IMR-90 (cell line): ENCODE measurements around the gene ZBTB48. TPM values are rescaled to one million over a fixed set of nuclear protein-coding genes. Genes with fewer than 3 reads are reported as not detected.

ENCODE experiments used
- ATAC-seq: fragments of 200-7000 bp; cut with Tn5 transposase; 2 replicates; pipeline ENCODE4 v1.9.1; 2020; ENCODE audit warnings: low read depth, mild to moderate bottlenecking, moderate library complexity
- BruUV-seq: library from RNA; stranded (reverse); fragments of 400-500 nt; replicated peaks from 2 replicates; lab custom pipeline; 2021; lab: Mats Ljungman, UMichigan
- CTCF ChIA-PET: fragments of 300-600 bp; formaldehyde crosslinking; extraction: SDS; loops from one replicate; lab custom pipeline; 2021; ENCODE audit warnings: antibody characterized with exemption; lab: Yijun Ruan, JAX
- POLR2A ChIA-PET: fragments of 300-600 bp; sonication (Branson Sonifier 250); formaldehyde crosslinking; loops from one replicate; lab custom pipeline; 2022; ENCODE audit warnings: antibody characterized with exemption; ENCODE audit not compliant: unreplicated experiment; lab: Charles Lee
- DNase-seq: peaks from one replicate; pipeline ENCODE4 v3.0.0; 2013
- H2AFZ ChIP-seq: replicated peaks from 2 replicates; pipeline ENCODE3; 2013; ENCODE audit warnings: low read length, mild to moderate bottlenecking; ENCODE audit not compliant: poor library complexity
- H2AK5ac ChIP-seq: 2 replicates; pipeline ENCODE4 v1.6.1; 2013; ENCODE audit warnings: low read depth, low read length, inconsistent platforms
- H2AK9ac ChIP-seq: replicated peaks from 2 replicates; pipeline ENCODE3; 2013; ENCODE audit warnings: mild to moderate bottlenecking, low read depth, low read length, moderate library complexity; ENCODE audit not compliant: poor library complexity
- H2BK120ac ChIP-seq: 2 replicates; pipeline ENCODE4 v1.6.1; 2013; ENCODE audit warnings: low read depth, low read length, inconsistent platforms
- H2BK15ac ChIP-seq: 3 replicates; pipeline ENCODE4 v1.6.1; 2013; ENCODE audit warnings: low read depth, low read length, inconsistent platforms
- H2BK20ac ChIP-seq: 2 replicates; pipeline ENCODE4 v1.6.1; 2013; ENCODE audit warnings: low read depth, mild to moderate bottlenecking, inconsistent platforms, low read length, moderate library complexity
- H2BK5ac ChIP-seq: 2 replicates; pipeline ENCODE4 v1.6.1; 2013; ENCODE audit warnings: mild to moderate bottlenecking, low read depth, low read length, inconsistent platforms; ENCODE audit not compliant: poor library complexity, severe bottlenecking
- H3K14ac ChIP-seq: replicated peaks from 2 replicates; pipeline ENCODE4 v1.6.1; 2013; ENCODE audit warnings: low read depth, low read length, inconsistent platforms
- H3K18ac ChIP-seq: 2 replicates; pipeline ENCODE4 v1.6.1; 2013; ENCODE audit warnings: low read depth, low read length, control low read depth
- H3K23ac ChIP-seq: 2 replicates; pipeline ENCODE4 v1.6.1; 2013; ENCODE audit warnings: low read depth, low read length, inconsistent platforms
- H3K27ac ChIP-seq: 2 replicates; pipeline ENCODE4 v1.5.1; 2013; ENCODE audit warnings: mild to moderate bottlenecking, control low read depth, low read length; ENCODE audit not compliant: insufficient read depth
- H3K27me3 ChIP-seq: 2 replicates; pipeline ENCODE4 v1.6.1; 2013; ENCODE audit warnings: low read length; ENCODE audit not compliant: control insufficient read depth, insufficient read depth
- H3K36me3 ChIP-seq: 2 replicates; pipeline ENCODE4 v1.6.1; 2013; ENCODE audit warnings: low read length, mixed read lengths; ENCODE audit not compliant: control insufficient read depth, insufficient read depth
- H3K4ac ChIP-seq: 2 replicates; pipeline ENCODE4 v1.6.1; 2013; ENCODE audit warnings: low read depth, low read length, inconsistent platforms
- H3K4me1 ChIP-seq: 2 replicates; pipeline ENCODE4 v1.6.1; 2013; ENCODE audit warnings: low read length, mixed read lengths; ENCODE audit not compliant: control insufficient read depth, insufficient read depth
- H3K4me2 ChIP-seq: 2 replicates; pipeline ENCODE4 v1.6.1; 2013; ENCODE audit warnings: low read depth, mild to moderate bottlenecking, control low read depth, low read length, moderate library complexity
- H3K4me3 ChIP-seq: 2 replicates; pipeline ENCODE4 v1.5.1; 2013; ENCODE audit warnings: low read depth, mild to moderate bottlenecking, control low read depth, low read length, moderate library complexity; ENCODE audit not compliant: insufficient read depth
- H3K56ac ChIP-seq: 2 replicates; pipeline ENCODE4 v1.6.1; 2013; ENCODE audit warnings: low read length, inconsistent platforms; ENCODE audit not compliant: insufficient read depth; ENCODE audit errors: extremely low read depth
- H3K79me1 ChIP-seq, 2 experiments: 2 replicates each; pipeline ENCODE4 v1.6.1; 2013; ENCODE audit warnings: low read length in 2 of 2, inconsistent platforms in 1 of 2, low read depth in 1 of 2
- H3K9ac ChIP-seq: 2 replicates; pipeline ENCODE4 v1.6.1; 2013; ENCODE audit warnings: low read depth, low read length, control low read depth
- H3K9me1 ChIP-seq: 2 replicates; pipeline ENCODE4 v1.6.1; 2013; ENCODE audit warnings: low read length, inconsistent platforms; ENCODE audit not compliant: insufficient read depth
- H3K9me3 ChIP-seq: 2 replicates; pipeline ENCODE4 v1.6.1; 2013; ENCODE audit warnings: low read length; ENCODE audit not compliant: control insufficient read depth, insufficient read depth
- H4K20me1 ChIP-seq: 2 replicates; pipeline ENCODE4 v1.6.1; 2013; ENCODE audit warnings: low read length, inconsistent platforms; ENCODE audit not compliant: insufficient read depth
- H4K5ac ChIP-seq: 2 replicates; pipeline ENCODE4 v1.6.1; 2013; ENCODE audit warnings: mild to moderate bottlenecking, low read depth, low read length, control low read depth
- H4K8ac ChIP-seq, 2 experiments: 2 replicates each; pipeline ENCODE4 v1.6.1; 2013; ENCODE audit warnings: low read depth in 2 of 2, low read length in 2 of 2, control low read depth in 1 of 2, inconsistent platforms in 1 of 2
- H4K91ac ChIP-seq: 2 replicates; pipeline ENCODE4 v1.6.1; 2013; ENCODE audit warnings: low read depth, low read length, inconsistent platforms; ENCODE audit not compliant: insufficient read depth
- BHLHE40 ChIP-seq: fragments of 150-350 bp; IDR thresholded peaks from 2 replicates; pipeline ENCODE4 v1.6.1; 2016; ENCODE audit warnings: mild to moderate bottlenecking, low read depth, low read length
- CEBPB ChIP-seq: IDR thresholded peaks from 2 replicates; pipeline ENCODE4 v1.6.1; 2012; ENCODE audit warnings: low read depth, low read length, improper control_type of control experiment
- CHD1 ChIP-seq: IDR thresholded peaks from 2 replicates; pipeline ENCODE4 v1.6.1; 2012; ENCODE audit warnings: low read depth, low read length, improper control_type of control experiment
- CTCF ChIP-seq: conservative IDR thresholded peaks from 2 replicates; pipeline ENCODE4 v1.5.1; 2012; ENCODE audit warnings: mild to moderate bottlenecking, low read depth, low read length, improper control_type of control experiment
- FOS ChIP-seq: fragments of 150-350 bp; IDR thresholded peaks from 2 replicates; pipeline ENCODE4 v1.6.1; 2016; ENCODE audit warnings: low read depth, low read length
- MAFK ChIP-seq: IDR thresholded peaks from 2 replicates; pipeline ENCODE4 v1.6.1; 2012; ENCODE audit warnings: low read depth, low read length, improper control_type of control experiment
- MAZ ChIP-seq: IDR thresholded peaks from 2 replicates; pipeline ENCODE4 v1.6.1; 2012; ENCODE audit warnings: low read depth, mild to moderate bottlenecking, low read length, improper control_type of control experiment, moderate library complexity, borderline replicate concordance
- MXI1 ChIP-seq: IDR thresholded peaks from 2 replicates; pipeline ENCODE4 v1.6.1; 2012; ENCODE audit warnings: low read depth, mild to moderate bottlenecking, low read length, moderate library complexity, borderline replicate concordance
- POLR2A ChIP-seq: IDR thresholded peaks from 2 replicates; pipeline ENCODE4 v1.6.1; 2012; ENCODE audit warnings: mild to moderate bottlenecking, low read depth, low read length
- RAD21 ChIP-seq: IDR thresholded peaks from 2 replicates; pipeline ENCODE4 v1.6.1; 2012; ENCODE audit warnings: low read length, improper control_type of control experiment
- RCOR1 ChIP-seq: IDR thresholded peaks from 2 replicates; pipeline ENCODE4 v1.6.1; 2012; ENCODE audit warnings: mild to moderate bottlenecking, low read length, improper control_type of control experiment; ENCODE audit not compliant: insufficient replicate concordance
- RFX5 ChIP-seq: IDR thresholded peaks from 2 replicates; pipeline ENCODE4 v1.8.0; 2012; ENCODE audit warnings: low read depth, mild to moderate bottlenecking, low read length, moderate library complexity
- SMC3 ChIP-seq: fragments of 150-350 bp; IDR thresholded peaks from 2 replicates; pipeline ENCODE4 v1.6.1; 2016; ENCODE audit warnings: low read depth, mild to moderate bottlenecking, antibody characterized with exemption, low read length, moderate library complexity
- WGBS, 2 experiments: methylation state at CpG; one replicate each; pipeline versions ENCODE4 v1.1.5 to v1.1.7; 2013; ENCODE audit warnings: missing lambda C conversion rate in 2 of 2; ENCODE audit not compliant: insufficient read length in 1 of 2; ENCODE audit errors: extremely low coverage in 2 of 2; 5-methylcytosine and 5-hydroxymethylcytosine counted together
- dilution Hi-C: fragments of 300-500 bp; cut with HindIII; formaldehyde crosslinking; loops from one replicate; pipeline ENCODE4 v1.14.3; 2018; ENCODE audit warnings: low sequenced_read_pairs; ENCODE audit not compliant: unreplicated experiment
- in situ Hi-C: fragments of 300-500 bp; cut with MboI; formaldehyde crosslinking; loops from 3 replicates; pipeline ENCODE4 v1.14.3; 2019; ENCODE audit warnings: low sequenced_read_pairs, inconsistent platforms, mixed read lengths
- intact Hi-C: fragments of 100-400 bp; cut with micrococcal nuclease; formaldehyde crosslinking; loops from 2 replicates; pipeline ENCODE4 v1.10.0; 2022
- polyA plus RNA-seq, 3 experiments: library from polyadenylated mRNA; depleted of rRNA; stranded (reverse); fragments of >200 nt; gene quantifications; 2 replicates each; pipeline ENCODE4 v1.2.3, GENCODE V29; 2012; ENCODE audit warnings: low replicate concordance in 1 of 3
- total RNA-seq: library from RNA; depleted of rRNA; stranded (reverse); fragments of >200 nt; gene quantifications from 2 replicates; pipeline ENCODE4 v1.2.3, GENCODE V29; 2012

Gene ZBTB48
- total and polyA plus RNA-seq, 2 of the 4 experiments (the other 2 are of a cell fraction) = 9.3 to 17.5 TPM

DNA sequence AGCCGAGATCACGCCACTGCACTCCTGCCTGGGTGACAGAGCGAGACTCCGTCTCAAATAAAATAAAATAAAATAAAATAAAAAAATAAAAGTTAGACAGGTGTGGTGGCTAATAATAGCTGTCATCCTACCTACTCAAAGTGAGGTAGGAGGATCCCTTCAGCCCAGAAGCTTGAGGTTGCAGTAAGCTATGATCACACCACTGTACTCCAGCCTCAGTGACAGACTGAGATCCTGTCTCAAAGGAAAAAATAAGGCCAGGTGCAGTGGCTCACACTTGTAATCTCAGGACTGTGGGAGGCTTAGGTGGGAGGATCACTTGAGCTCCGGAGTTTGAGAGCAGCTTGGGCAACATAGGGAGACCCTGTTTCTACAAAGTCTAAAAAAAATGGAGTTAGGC, 43.5 kb upstream of the ZBTB48 start:
- Histone ChIP-seq H3K27me3 (no peaks in the 10 kb centered on the region), H3K4me2 (no peak overlapping the region), H3K36me3 (peaks cover 32% of the 10 kb centered on the region), H2BK120ac (no peak overlapping the region), H3K9me3 (no peaks in the 10 kb centered on the region), H3K14ac (no peak overlapping the region), H3K56ac (no peak overlapping the region), H3K4me3 (no peak overlapping the region), H3K4ac (no peak overlapping the region), H3K18ac (no peak overlapping the region), H3K9me1 (peaks cover 7% of the 10 kb centered on the region; the same call in 1 of the 2 replicates), H2AK9ac (no peak overlapping the region), H4K8ac (no peak overlapping the region), H2BK20ac (no peak overlapping the region), H4K91ac (no peak overlapping the region), H3K9ac (no peak overlapping the region), H2AK5ac (no peak overlapping the region), H3K79me1 (peaks cover 13 to 18% of the 10 kb centered on the region in 2 experiments; a peak in 3 of 4 replicates), H3K27ac (no peak overlapping the region), H2BK15ac (no peak overlapping the region), H2BK5ac (no peak overlapping the region), H4K5ac (no peak overlapping the region), H3K23ac (no peak overlapping the region), H3K4me1 (no peaks in the 10 kb centered on the region), H2AFZ (no peak overlapping the region), H4K20me1 (peaks cover 23% of the 10 kb centered on the region)
- intact Hi-C loops (no loop called here), dilution Hi-C loops (no loop called here), in situ Hi-C loops (no loop called here)
- ChIA-PET POLR2A (no interaction called here), CTCF (interaction anchor here (2.2 kb wide), 1 partner anchor 13 kb away, joined by 6 read pairs; no protein-coding TSS in a partner anchor)
- no peak for TF ChIP-seq BHLHE40
- TF ChIP-seq MXI1 = no peak
- no peak for TF ChIP-seq FOS
- no peak for TF ChIP-seq RFX5
- TF ChIP-seq SMC3 = no peak
- no peak for TF ChIP-seq CEBPB
- TF ChIP-seq CTCF = no peak
- TF ChIP-seq MAFK = no peak
- no peak for TF ChIP-seq RCOR1
- TF ChIP-seq CHD1 = no peak
- TF ChIP-seq MAZ = no peak
- no peak for TF ChIP-seq RAD21
- no peak for TF ChIP-seq POLR2A
- no TSS peak for BruUV-seq
- DNase-seq (no peak), ATAC-seq (no peak)
- WGBS, 2 experiments = no CpG with 5 or more reads among the region's 5 CpGs
